GM18517 (cell line): ENCODE measurements around the gene RBM20.
"Not testable (repeated sequence)": the region's sequence is repeated elsewhere in the genome, so short reads cannot be mapped to it uniquely, and the experiment has no call there.

Experiments used
- ATAC-seq: cut with Tn5 transposase; IDR thresholded peaks from one replicate; pipeline ENCODE4 v1.9.1; 2021; ENCODE audit warnings: mild to moderate bottlenecking, moderate library complexity; ENCODE audit not compliant: unreplicated experiment

RBM20 gene

GRCh38 chr10:110625356-110625894 is 18.7 kb upstream of the RBM20 start:
- ATAC-seq: no peak

- ATAC-seq: no peak
These were observed 17.9 kb upstream of the RBM20 start for GRCh38 chr10:110625951-110626855.

- ATAC-seq: no peak
These were observed 16.0 kb upstream of the RBM20 start for GRCh38 chr10:110628161-110628560.

DNA sequence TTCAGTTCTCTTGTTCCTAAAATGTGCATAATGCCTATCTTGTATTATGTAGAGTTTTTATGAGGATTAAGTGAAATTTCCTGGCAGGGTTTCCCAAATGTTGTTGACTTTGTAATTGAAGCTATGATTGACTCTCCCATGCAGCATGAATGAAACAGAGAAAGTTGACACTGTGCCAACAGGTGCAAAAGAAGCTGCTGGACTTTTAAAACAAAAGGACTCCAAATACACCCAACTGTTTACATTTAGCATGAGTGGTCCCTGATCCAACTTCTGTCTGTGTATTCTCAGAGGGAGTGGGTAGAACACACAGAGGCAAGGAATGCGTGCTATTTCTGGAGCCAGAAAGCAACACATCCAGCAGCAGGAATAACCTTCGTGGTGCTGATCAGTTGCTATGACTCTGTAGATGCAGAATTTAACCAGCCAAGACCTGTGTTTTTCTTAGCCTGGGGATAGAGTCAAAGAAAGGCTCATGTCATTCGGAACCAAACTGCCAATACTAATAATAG is 14.4 kb upstream of the RBM20 start:
- no peak for ATAC-seq

DNA sequence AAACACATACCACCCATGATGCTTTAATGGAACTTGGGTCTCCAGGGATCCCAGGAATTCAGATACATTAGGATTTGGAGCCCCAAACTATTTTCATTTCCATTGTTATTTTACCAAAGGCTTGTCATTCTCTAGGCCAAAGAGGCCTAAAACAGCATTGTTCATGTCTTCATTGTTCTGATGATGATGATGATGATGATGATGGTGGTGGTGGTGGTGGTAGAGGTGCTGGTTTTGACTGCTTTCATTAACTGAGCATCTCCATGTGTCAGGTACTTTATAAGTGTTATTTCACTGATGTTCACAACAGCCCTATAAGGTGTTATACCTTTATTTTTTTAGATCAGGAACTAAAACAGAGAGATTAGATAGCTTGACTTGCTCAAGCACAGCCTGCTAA is 12.2 kb upstream of the RBM20 start:
- ATAC-seq: no peak

DNA sequence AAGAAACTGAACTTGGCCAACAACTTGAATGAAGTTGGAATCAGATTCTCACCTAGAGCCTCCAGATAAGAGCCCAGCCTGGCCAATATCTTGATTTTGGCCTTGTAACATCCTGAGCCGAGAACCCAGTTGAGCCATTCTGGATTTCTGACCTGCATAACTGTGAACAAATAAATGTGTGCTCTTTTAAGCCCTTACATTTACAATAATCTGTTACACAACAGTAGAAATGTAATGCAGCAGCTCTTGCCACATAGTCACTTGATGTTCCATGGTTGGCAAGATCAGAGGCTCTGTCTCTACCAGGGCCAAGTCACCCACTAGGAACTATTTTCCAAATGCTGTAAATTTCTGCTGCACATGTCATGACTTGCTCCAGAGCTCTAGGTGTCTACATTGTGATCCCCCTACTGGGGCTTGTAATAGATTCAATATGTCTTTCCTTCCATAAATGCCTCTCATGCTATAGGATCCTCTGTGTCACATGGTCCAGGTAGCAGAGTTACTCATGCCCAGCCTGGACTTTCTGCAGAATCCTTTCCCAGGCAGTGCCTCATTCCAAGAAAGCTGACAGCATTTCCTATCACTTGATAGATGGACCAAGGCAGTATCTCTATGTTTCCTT is 11.4 kb upstream of the RBM20 start:
- no peak for ATAC-seq

GRCh38 chr10:110634527-110635209 is 9.5 kb upstream of the RBM20 start:
- no peak for ATAC-seq

GRCh38 chr10:110636572-110636931 is 7.6 kb upstream of the RBM20 start:
- ATAC-seq: no peak

GRCh38 chr10:110636932-110637557 is 7.1 kb upstream of the RBM20 start:
- ATAC-seq: no peak

GRCh38 chr10:110637558-110638053 is 6.5 kb upstream of the RBM20 start:
- no peak for ATAC-seq

DNA sequence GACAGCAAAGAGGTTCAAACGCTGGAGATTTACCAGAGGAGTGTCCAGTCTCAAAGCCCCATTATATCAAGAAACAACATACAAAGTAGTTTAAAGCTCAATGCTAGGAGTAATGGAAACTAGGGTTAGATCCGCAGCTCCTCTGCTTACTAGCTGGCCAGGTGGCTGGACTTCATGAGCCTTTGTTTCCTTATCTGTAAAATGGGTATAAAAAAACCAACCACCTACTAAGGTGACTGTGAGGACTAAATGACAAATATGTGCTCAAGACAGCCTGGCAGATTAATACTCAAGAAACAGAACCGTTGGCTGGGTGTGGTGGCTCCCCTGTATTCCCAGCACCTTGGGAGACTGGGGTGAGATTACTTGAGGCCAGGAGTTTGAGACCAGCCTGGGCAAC is 5.8 kb upstream of the RBM20 start:
- ATAC-seq: no peak

DNA sequence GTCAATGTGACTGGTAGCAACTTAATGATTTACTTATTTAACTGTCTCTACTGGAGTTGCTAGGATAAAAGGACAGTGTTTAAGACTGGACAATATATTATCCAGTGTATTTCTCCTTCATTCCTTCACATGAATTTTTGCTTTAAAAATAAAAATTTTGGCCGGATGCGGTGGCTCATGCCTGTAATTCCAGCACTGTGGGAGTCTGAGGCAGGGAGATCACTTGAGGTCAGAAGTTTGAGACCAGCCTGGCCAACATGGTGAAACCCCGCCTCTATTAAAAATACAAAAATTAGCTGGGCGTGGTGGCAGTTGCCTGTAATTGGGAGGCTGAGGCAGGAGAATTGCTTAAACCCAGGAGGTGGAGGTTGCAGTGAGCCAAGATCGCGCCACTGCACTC is 5.1 kb upstream of the RBM20 start:
- ATAC-seq: not testable (repeated sequence)

DNA sequence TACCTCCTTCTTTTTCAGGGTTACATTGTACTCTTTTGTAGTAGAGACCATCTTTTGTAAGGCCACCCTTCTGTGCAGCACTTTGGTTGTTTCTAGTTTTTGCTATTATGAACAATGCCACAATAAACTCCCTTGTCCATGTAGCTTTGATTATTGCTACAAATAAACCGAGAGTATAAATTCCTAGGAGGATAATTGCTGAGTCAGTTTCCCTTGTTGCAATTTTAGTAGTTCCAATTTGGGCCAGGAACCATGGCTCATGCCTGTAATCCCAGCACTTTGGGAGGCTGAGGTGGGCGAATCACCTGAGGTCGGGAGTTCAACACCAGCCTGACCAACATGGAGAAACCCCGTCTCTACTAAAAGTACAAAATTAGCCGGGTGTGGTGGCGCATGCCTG is 4.3 kb upstream of the RBM20 start:
- ATAC-seq: not testable (repeated sequence)

- ATAC-seq: no peak
These were observed 2.9 kb upstream of the RBM20 start for GRCh38 chr10:110641256-110641655.

DNA sequence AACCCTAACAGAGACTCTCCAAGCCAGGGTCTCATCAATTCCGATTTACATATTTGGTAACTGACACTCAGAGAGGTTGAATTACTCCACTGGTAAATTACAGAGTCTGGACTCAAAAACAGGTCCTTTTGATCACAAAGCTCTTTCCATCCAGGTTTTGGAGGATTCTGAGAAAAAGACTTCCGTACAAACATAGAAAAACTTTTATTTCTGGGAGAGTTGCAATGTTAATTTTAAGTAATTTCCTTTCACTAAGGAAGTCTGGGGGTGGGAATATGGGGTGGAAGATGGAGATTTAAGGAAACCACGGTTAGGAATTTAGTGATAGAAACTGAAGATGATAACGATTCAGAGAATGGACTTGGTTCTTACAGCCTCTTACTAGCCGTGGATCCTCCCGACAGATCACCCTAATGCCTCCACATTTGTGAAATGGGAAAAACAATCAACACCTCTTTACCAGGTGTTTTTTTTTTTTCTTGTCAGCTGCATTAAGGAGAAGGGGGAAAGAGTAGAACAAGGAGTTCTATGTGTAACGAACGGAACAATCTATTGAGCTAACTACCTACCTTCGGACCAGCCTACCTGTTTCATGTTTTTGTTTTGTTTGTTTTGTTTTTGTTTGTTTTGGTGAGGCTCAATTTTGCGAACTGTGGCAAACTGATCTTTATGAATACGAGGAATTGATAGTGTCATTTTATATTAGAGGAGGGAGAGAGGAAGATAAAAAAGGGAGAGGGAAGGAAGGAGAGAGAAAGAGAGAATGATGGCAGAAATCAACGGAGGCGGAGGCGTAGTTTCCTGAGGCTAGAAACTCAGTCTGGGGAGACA is 1.7 kb upstream of the RBM20 start:
- ATAC-seq: no peak

- ATAC-seq: no peak
These were observed 992 bp upstream of the RBM20 start for GRCh38 chr10:110643035-110643652.

DNA sequence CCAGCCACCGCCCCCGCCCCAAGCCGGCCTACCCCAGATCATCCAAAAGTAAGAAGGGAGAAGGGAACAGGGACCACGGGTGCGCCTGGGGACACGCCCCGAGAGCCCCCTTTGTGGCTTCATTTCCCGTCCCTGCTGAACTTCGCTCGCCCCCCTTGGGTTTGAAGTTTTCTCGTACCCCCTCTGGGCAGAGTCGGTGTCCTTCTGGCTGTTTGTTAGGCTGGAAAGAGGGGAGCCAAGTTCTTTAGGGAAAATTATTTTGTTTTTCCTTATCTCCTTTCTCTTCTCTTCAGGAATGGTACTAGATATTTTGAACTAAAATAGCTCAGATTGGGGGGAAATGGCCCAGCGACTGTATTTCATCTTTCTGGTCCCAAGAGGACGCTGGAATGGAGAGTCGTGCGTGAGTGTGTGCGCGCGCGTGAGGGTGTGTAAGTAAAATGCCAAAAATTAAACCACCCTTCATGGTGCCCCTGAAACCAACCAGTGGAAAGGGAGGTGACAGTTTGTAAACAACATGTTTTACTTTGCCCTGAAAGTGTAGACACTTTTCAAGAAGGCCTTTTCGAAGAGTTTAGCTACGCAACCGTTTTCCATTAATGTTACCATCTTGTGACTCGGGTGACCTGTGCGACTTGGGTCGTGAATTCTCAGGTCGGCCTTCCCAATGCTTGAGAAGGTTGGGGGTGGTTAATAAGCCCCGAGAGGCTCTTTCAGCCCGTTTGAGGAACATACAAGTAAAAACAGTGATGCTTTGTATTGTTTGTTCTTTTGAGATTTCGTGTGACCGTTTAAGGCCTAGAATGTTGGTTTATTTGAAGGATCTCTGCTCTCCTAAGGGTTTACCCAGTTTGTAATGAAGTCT is 694 bp downstream of the RBM20 start:
- ATAC-seq: no peak

- ATAC-seq: no peak
These were observed 2.4 kb downstream of the RBM20 start for GRCh38 chr10:110646417-110647135.
